Testis (tissue), 2 donors: ENCODE results near the gene MCTP1.

ENCODE experiments used
- POLR2A ChIP-seq: fragments of 450-650 bp; IDR thresholded peaks from one replicate; pipeline ENCODE4 v1.6.1; 2017; ENCODE audit warnings: antibody characterized with exemption, mild to moderate bottlenecking, moderate library complexity
- TF ChIP-seq, protein P1 (sequence below), 3 experiments: fragments of 450-650 bp in 2 of 3; fragments of 200-600 bp in 1 of 3; sonication (generic) in 1 of 3; IDR thresholded peaks; one replicate each; pipeline ENCODE4 v1.5.1; 2016 to 2019; ENCODE audit warnings: antibody characterized with exemption in 3 of 3, mild to moderate bottlenecking in 2 of 3, moderate library complexity in 1 of 3

DNA sequence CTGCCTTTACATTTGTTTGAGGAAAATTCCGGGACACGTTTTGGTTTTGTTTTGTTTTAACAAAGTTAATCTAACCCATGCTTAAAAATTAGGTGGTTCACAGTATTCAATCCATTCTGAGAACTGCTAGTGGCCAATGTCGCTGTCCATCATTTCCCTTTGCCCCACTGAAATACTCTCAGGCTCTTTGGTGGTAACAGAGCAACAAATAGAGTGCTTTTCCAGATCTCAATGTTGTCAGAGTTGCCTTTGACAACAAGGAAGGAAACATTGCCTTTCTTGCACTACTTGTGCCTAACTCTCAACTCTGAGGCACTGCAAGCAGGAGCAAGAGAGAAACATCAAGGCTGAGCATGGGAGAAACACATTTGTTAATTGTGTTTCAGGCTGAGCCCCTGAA is 154.0 kb downstream of the MCTP1 start:
- TF ChIP-seq, protein P1, sequence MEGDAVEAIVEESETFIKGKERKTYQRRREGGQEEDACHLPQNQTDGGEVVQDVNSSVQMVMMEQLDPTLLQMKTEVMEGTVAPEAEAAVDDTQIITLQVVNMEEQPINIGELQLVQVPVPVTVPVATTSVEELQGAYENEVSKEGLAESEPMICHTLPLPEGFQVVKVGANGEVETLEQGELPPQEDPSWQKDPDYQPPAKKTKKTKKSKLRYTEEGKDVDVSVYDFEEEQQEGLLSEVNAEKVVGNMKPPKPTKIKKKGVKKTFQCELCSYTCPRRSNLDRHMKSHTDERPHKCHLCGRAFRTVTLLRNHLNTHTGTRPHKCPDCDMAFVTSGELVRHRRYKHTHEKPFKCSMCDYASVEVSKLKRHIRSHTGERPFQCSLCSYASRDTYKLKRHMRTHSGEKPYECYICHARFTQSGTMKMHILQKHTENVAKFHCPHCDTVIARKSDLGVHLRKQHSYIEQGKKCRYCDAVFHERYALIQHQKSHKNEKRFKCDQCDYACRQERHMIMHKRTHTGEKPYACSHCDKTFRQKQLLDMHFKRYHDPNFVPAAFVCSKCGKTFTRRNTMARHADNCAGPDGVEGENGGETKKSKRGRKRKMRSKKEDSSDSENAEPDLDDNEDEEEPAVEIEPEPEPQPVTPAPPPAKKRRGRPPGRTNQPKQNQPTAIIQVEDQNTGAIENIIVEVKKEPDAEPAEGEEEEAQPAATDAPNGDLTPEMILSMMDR (IDR thresholded peaks at IDR 0.05): no peak
- TF ChIP-seq POLR2A: no peak
